NCI-H2107 treated with DMSO at 0.1 percent for 48 hours (cell line): ENCODE data around the gene HSPA9.
"Not testable (repeated sequence)": the region's sequence is repeated elsewhere in the genome, so short reads cannot be mapped to it uniquely, and the experiment has no call there.

Experiments
- DNase-seq: peaks from one replicate; lab custom pipeline; 2025; ENCODE audit not compliant: unreplicated experiment; lab: John Stamatoyannopoulos, UW

HSPA9 gene

GRCh38 chr5:138536215-138536614 is 39.0 kb downstream of the HSPA9 start:
- no peak for DNase-seq

DNA sequence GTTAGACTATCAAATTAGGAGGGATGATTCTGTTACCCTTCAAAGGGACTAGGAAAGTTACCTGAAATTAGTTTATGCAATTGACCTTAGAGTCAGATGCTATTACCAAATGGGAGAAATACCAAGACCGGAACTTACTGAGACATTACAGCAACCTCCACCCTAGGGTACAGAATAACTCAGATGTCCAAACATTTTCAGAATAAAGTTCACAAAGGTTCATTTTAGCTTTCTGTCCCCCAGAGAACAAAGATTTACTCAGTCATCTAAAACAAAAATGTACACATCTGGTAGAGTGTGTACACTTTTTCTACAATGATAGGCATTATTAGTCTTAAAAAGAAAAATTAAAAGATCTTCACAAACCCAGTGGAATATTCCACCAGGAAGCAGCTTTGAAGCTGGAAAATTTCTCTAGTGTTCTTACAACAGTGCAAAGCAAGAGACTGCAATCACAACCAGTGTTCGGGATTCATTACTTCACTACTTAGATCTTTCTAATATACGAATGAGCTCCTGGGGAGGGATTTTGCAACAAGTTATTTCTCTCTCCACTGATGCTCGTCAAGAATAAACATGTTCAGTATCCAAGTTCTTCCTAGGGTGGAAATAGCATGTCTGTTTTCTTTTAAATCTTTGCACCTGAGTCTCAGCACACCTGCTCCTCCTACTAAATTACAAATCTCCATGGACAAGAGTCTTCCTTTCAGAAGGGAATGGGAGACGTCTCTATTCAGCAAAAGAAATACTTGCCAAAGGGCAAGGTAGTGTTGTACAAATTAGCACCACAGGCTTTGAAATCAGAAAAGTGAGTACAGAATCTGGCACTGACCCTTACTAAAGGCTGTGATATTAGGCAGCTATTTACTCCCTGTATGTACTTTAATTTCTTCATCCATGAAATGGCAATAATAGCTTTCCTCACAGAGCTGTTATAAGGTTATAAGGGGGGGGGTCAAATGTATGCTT is 40.9 kb downstream of the HSPA9 start:
- DNase-seq, result no peak

- DNase-seq, result no peak
Measured at GRCh38 chr5:138529812-138530211, 45.4 kb downstream of the HSPA9 start.

- no peak for DNase-seq
Measured at GRCh38 chr5:138528744-138529469, 46.3 kb downstream of the HSPA9 start.

DNA sequence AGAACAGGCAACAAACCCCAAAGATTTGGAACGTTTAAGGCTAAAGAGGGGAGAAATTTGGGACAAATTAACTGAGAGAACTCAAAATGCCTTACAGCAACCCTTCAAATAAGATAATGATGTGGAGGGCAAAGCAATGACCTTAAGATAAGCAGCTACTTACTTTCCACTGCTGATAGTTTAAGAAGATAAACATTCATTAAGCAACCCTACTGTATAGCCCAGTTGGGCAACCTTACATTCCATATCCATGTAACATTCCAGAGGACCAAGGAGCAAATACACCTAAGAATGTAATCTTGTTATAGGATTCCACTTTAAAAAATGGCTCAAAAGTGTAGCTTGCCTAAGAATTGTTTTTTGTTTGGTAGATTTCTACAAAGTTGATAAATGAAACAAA is 47.0 kb downstream of the HSPA9 start:
- no peak for DNase-seq

- DNase-seq, result no peak
Measured at GRCh38 chr5:138527170-138527569, 48.0 kb downstream of the HSPA9 start.

GRCh38 chr5:138523406-138523805 is 51.8 kb downstream of the HSPA9 start:
- DNase-seq, result no peak

DNA sequence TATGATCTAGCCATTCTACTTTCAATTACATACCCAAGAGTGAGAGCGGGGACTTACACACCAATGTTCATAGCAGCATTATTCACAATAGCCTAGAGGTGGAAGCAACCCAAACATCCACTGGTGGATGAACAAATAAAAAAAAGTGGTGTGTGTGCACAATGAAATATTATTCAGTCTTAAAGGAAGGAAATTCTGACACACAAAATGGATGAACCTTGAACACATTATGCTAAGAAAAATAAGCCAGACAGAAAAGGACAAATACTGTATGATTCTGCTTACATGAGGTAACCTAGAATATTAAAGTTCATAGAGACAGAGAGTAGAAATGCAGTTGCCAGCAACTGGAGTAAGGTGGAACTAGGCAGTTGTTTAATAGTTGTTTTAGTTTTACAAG is 54.2 kb downstream of the HSPA9 start:
- DNase-seq, result no peak

- no peak for DNase-seq
Measured at GRCh38 chr5:138517437-138517836, 57.8 kb downstream of the HSPA9 start.

DNA sequence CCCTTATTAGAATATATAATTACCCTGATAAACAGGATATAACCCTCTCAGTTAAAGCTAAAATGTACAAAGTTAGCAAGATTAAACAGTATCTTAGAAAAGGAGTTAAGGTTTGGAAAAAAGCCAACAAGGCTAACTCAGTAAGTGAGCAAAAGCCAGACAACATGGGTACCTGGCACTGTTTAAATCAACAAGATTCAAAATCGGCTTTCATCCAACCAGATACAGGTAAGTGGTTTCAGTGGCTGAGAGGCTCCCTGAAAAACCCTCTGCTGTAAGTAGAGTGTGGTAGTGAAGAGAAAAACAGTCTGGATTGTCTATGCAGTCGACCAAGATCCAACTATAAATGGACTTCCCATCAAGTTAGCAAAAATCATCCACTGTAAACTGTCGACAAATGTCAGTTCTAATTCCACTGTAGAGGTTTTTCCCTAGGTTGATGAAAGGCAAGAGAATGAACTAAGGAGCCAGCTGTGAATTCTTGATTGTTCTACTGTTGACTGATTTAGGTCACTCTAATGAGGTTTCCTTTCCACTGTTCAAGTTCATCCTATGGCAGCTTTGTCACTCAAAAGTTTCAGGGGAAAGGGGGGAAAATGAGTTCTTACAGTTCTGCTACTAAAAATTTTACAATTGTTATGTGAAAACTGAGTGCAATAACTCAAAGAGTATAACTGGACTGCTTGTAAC is 59.5 kb downstream of the HSPA9 start:
- DNase-seq, result no peak

DNA sequence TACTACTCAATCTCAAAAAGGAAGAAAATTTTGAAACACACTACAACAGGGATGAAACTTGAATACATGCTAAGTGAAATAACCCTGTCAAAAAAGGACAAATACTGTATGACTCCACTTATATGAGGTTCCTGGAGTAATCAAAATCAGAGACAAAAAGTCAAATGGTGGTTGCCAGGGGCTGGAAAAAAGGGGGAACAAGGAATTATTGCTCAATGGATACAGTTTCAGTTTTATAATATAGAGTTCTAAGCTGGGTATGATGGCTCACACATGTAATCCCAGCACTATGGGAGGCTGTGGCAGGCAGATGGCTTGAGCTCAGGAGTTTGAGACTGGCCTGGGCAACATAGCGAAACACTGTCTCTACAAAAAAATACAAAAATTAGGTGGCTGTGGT is 61.2 kb downstream of the HSPA9 start:
- DNase-seq, result no peak

DNA sequence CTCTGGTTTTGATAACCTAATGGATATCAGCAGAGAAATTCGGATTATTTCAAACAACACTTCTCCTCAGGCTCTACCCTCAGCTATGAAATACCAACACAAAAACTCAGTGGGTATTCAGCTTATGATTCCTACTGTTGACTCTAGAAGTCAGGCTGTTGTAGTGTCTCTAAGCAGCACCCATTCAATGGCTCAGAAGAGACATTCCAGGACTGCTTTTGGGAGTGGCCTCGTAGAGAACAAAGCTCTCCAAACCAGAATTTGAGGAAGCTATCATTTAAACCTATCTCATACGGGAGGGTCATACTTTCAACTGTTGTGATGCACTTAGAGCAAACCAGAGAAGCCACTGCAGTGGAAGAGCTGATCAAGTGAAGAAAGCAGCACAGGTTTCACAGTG is 66.2 kb downstream of the HSPA9 start:
- no peak for DNase-seq

GRCh38 chr5:138507485-138507884 is 67.7 kb downstream of the HSPA9 start:
- not testable (repeated sequence) for DNase-seq

- no peak for DNase-seq
Measured at GRCh38 chr5:138506370-138507306, 68.6 kb downstream of the HSPA9 start.

DNA sequence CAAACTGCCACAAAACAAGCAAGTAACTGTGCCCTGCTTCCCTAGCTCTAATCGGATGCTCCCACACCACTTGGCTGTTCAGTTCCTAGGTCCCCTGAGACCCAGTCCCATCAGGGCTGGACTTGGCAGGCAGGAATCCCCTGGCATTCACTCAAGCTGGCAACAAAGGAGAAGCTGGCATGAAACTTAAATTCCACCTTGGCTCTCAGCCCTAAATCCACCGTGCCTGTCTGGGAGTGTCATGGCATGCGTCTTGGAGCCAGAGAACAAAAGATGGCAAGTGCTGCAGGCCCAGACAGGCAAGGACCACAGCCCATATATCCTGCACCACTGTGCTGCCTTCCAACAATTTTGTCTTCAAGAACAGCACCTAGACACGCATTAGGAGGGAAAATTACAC is 70.4 kb downstream of the HSPA9 start:
- DNase-seq, result no peak
